Loucy (cell line): Measurements from ENCODE around the gene TPD52L1.

Experiments
- H2AFZ ChIP-seq: fragments of 200-600 bp; sonication (generic); 2 replicates; pipeline ENCODE4 v1.6.0; 2016; ENCODE audit warnings: antibody characterized with exemption, mild to moderate bottlenecking, low read length, moderate library complexity
- H3F3A ChIP-seq: fragments of 200-600 bp; 2 replicates; pipeline ENCODE4 v1.6.0; 2016; ENCODE audit warnings: antibody characterized with exemption, low read depth, mild to moderate bottlenecking
- H3K27me3 ChIP-seq: fragments of 200-600 bp; sonication (generic); 2 replicates; pipeline ENCODE4 v1.6.1; 2014; ENCODE audit warnings: low read length, mild to moderate bottlenecking; ENCODE audit not compliant: insufficient read depth, poor library complexity, severe bottlenecking
- H3K36me3 ChIP-seq: fragments of 200-600 bp; sonication (generic); 2 replicates; pipeline ENCODE4 v1.6.1; 2016; ENCODE audit warnings: low read length; ENCODE audit not compliant: insufficient read depth
- H3K4me1 ChIP-seq: fragments of 200-600 bp; sonication (generic); 2 replicates; pipeline ENCODE4 v1.5.1; 2014; ENCODE audit warnings: low read length, mild to moderate bottlenecking; ENCODE audit not compliant: insufficient read depth, poor library complexity, severe bottlenecking
- H3K4me2 ChIP-seq: fragments of 200-600 bp; sonication (generic); 2 replicates; pipeline ENCODE4 v1.6.0; 2014; ENCODE audit warnings: antibody characterized with exemption, low read length, low read depth, mild to moderate bottlenecking; ENCODE audit not compliant: poor library complexity, severe bottlenecking
- H3K4me3 ChIP-seq: fragments of 200-600 bp; sonication (generic); 2 replicates; pipeline ENCODE4 v1.5.1; 2014; ENCODE audit warnings: low read length, mild to moderate bottlenecking, mixed read lengths; ENCODE audit not compliant: poor library complexity, severe bottlenecking
- H3K79me2 ChIP-seq: fragments of 200-600 bp; sonication (generic); 2 replicates; pipeline ENCODE4 v1.6.1; 2014; ENCODE audit warnings: low read length; ENCODE audit not compliant: insufficient read depth
- H3K9ac ChIP-seq: fragments of 200-600 bp; sonication (generic); 2 replicates; pipeline ENCODE4 v1.6.0; 2014; ENCODE audit warnings: mild to moderate bottlenecking, low read depth, low read length, moderate library complexity; ENCODE audit not compliant: poor library complexity, severe bottlenecking
- H3K9me2 ChIP-seq: fragments of 200-600 bp; sonication (generic); replicated peaks from 2 replicates; pipeline ENCODE4 v1.6.1; 2016; ENCODE audit warnings: low read depth, low read length, mixed read lengths
- H3K9me3 ChIP-seq: fragments of 200-600 bp; sonication (generic); 2 replicates; pipeline ENCODE4 v1.6.1; 2014; ENCODE audit warnings: mild to moderate bottlenecking, antibody characterized with exemption, low read length, low read depth; ENCODE audit not compliant: insufficient read depth
- H4K20me1 ChIP-seq: fragments of 200-600 bp; sonication (generic); 2 replicates; pipeline ENCODE4 v1.6.0; 2014; ENCODE audit warnings: antibody characterized with exemption, low read length, mild to moderate bottlenecking; ENCODE audit not compliant: insufficient read depth, poor library complexity, severe bottlenecking
- EZH2phosphoT487 ChIP-seq: fragments of 200-600 bp; IDR thresholded peaks from 2 replicates; pipeline ENCODE4 v1.6.1; 2018; ENCODE audit warnings: antibody characterized with exemption, mild to moderate bottlenecking, moderate library complexity, borderline replicate concordance
- TF ChIP-seq, protein P1 (sequence below): fragments of 200-600 bp; sonication (generic); conservative IDR thresholded peaks from 2 replicates; pipeline ENCODE4 v1.5.1; 2014; ENCODE audit warnings: mild to moderate bottlenecking, antibody characterized with exemption, low read length

The TPD52L1 gene

DNA sequence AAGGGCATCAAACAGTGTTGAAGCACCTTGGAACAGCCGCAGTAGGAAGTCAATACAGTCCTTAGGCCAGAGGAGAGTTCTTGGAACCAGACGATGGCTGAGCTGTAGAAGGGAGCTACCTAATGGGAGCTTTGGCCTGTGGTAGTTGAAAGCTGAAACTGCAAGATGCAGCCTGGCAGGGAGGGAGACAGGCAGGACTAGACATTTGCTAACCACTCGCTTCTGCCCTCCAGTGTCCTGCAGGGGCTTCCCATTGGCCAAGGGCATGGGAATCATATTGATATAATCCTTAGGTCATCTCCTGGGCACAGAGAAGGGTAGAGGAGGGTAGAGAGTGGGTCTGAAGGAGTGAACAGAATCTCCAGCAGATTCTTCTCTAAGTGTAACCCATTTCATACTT is 60.4 kb downstream of the TPD52L1 start:
- H3F3A ChIP-seq: no peaks in the 10 kb centered on the region
- H3K27me3 ChIP-seq: no peaks in the 10 kb centered on the region
- no peaks in the 10 kb centered on the region for H4K20me1 ChIP-seq
- no peaks in the 10 kb centered on the region for H3K4me1 ChIP-seq
- no peak overlapping the region for H2AFZ ChIP-seq
- no peaks in the 10 kb centered on the region for H3K79me2 ChIP-seq
- H3K36me3 ChIP-seq: no peaks in the 10 kb centered on the region
- TF ChIP-seq EZH2phosphoT487: no peak
- no peak overlapping the region for H3K9ac ChIP-seq
- H3K9me2 ChIP-seq: no peaks in the 10 kb centered on the region
- H3K4me2 ChIP-seq: no peak overlapping the region
- H3K9me3 ChIP-seq: no peaks in the 10 kb centered on the region
- no peak overlapping the region for H3K4me3 ChIP-seq

DNA sequence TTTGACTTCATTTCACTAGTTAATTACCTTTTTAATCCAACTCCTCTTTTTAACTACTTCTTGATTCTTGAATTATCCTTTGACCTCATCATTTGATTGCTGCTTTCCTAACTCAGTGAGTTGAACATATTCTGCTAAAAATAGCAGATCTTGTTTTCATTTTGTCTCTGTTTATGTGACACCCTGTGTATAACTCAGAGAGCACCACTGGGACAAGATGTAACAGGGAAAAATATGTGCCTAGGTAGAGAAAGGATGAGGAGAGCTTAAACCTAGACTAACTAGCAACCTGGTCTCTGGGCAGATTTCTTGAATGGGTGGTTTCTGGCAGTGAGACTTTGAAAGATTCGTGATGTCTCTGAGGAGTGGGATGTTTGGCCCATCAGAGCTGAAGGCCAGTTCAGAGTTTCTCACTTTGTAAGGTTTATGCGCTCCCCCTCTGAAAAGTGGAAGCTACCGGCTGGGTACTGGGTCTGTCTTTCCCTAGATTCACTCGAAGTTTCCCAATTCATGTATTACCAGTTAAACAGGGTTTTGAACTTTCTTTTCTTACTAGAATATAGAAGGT is 61.8 kb downstream of the TPD52L1 start:
- no peaks in the 10 kb centered on the region for H4K20me1 ChIP-seq
- TF ChIP-seq, protein P1, sequence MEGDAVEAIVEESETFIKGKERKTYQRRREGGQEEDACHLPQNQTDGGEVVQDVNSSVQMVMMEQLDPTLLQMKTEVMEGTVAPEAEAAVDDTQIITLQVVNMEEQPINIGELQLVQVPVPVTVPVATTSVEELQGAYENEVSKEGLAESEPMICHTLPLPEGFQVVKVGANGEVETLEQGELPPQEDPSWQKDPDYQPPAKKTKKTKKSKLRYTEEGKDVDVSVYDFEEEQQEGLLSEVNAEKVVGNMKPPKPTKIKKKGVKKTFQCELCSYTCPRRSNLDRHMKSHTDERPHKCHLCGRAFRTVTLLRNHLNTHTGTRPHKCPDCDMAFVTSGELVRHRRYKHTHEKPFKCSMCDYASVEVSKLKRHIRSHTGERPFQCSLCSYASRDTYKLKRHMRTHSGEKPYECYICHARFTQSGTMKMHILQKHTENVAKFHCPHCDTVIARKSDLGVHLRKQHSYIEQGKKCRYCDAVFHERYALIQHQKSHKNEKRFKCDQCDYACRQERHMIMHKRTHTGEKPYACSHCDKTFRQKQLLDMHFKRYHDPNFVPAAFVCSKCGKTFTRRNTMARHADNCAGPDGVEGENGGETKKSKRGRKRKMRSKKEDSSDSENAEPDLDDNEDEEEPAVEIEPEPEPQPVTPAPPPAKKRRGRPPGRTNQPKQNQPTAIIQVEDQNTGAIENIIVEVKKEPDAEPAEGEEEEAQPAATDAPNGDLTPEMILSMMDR: no peak
- no peak for TF ChIP-seq EZH2phosphoT487
- no peak overlapping the region for H3K4me3 ChIP-seq
- H3K9ac ChIP-seq: no peak overlapping the region
- H3K4me1 ChIP-seq: no peaks in the 10 kb centered on the region
- no peaks in the 10 kb centered on the region for H3K9me3 ChIP-seq
- H3K27me3 ChIP-seq: no peaks in the 10 kb centered on the region
- H3K36me3 ChIP-seq: no peaks in the 10 kb centered on the region
- no peaks in the 10 kb centered on the region for H3K79me2 ChIP-seq
- H3K9me2 ChIP-seq: no peaks in the 10 kb centered on the region
- no peak overlapping the region for H3K4me2 ChIP-seq
- no peaks in the 10 kb centered on the region for H3F3A ChIP-seq
- H2AFZ ChIP-seq: no peak overlapping the region

DNA sequence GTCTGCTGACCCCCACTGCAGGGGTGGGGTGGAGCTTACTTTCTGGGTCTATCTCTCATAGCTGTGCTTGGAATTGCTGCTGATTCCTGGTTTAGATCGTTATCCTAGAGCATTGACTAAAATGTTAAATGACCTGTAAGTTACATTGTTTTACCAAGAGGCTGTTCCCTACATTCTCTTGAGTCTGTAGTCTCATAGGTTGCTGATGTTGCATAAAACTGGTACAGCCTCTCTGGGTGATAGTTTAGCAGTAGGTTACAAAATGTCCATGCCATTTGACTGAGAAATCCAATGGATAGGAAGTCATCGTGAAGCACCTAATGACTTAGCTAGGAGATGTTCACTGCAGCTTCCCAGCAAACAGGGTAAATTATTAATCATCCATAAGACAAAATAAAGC is 62.4 kb downstream of the TPD52L1 start:
- Histone ChIP-seq H3K4me2 (no peak overlapping the region), H3K9ac (no peak overlapping the region)
- TF ChIP-seq EZH2phosphoT487: no peak
- TF ChIP-seq, protein P1: no peak

DNA sequence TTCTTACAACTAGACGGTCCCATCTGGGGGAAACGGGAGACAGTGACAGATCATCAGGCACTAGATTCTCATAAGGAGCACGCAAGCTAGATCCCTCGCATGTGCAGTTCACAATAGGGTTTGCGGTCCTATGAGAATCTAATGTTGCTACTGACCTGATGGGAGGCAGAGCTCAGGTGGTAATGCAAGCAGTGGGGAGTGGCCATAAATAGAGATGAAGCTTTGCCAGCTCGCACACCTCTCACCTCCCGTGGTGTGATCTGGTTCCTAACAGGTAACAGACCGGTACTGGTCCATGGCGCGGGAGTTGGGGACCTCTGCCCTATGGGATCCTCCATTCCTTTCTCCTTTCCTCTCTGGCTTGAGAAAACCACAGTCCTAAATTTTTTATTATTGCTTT is 63.8 kb downstream of the TPD52L1 start:
- Histone ChIP-seq H2AFZ (no peak overlapping the region), H3K9me3 (no peaks in the 10 kb centered on the region), H3K27me3 (no peaks in the 10 kb centered on the region), H3K79me2 (no peaks in the 10 kb centered on the region), H3K9me2 (no peaks in the 10 kb centered on the region), H3K36me3 (no peaks in the 10 kb centered on the region), H3K4me3 (no peak overlapping the region), H3K4me1 (no peaks in the 10 kb centered on the region), H3F3A (no peaks in the 10 kb centered on the region), H4K20me1 (no peaks in the 10 kb centered on the region), H3K9ac (no peak overlapping the region), H3K4me2 (no peak overlapping the region)
- TF ChIP-seq, protein P1: no peak
- TF ChIP-seq EZH2phosphoT487: no peak

More for the DNA sequence above, 62.4 kb downstream of the TPD52L1 start:
- no peaks in the 10 kb centered on the region for H3K36me3 ChIP-seq
- H3K9me3 ChIP-seq: no peaks in the 10 kb centered on the region
- H3F3A ChIP-seq: no peaks in the 10 kb centered on the region
- no peak overlapping the region for H3K4me3 ChIP-seq
- no peaks in the 10 kb centered on the region for H3K4me1 ChIP-seq
- H2AFZ ChIP-seq: no peak overlapping the region
- H3K27me3 ChIP-seq: no peaks in the 10 kb centered on the region
- H3K79me2 ChIP-seq: no peaks in the 10 kb centered on the region
- H4K20me1 ChIP-seq: no peaks in the 10 kb centered on the region
- no peaks in the 10 kb centered on the region for H3K9me2 ChIP-seq
